ENCODE results near the gene RBM4.

The RBM4 gene

DNA sequence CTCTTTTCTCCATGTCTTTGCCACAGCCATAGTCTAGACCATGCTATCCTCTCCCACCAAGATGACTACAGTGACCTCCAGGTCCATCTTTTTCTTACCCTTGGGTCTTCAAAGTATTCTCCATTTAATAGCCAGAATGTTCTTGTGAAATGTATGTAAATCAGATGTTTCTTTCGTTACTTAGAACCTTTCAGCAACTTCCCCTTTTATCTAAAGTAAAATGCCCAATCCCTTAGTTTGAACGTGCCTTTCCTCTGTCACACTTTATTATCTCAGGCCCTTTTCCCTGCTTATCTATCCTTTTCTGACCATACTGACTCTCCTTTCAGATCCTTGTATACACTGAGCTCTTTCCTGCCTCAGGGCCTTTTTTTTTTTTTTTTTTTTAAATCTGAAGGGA lies 21.3 kb downstream of the RBM4 start:
- no peak for DNase-seq

DNA sequence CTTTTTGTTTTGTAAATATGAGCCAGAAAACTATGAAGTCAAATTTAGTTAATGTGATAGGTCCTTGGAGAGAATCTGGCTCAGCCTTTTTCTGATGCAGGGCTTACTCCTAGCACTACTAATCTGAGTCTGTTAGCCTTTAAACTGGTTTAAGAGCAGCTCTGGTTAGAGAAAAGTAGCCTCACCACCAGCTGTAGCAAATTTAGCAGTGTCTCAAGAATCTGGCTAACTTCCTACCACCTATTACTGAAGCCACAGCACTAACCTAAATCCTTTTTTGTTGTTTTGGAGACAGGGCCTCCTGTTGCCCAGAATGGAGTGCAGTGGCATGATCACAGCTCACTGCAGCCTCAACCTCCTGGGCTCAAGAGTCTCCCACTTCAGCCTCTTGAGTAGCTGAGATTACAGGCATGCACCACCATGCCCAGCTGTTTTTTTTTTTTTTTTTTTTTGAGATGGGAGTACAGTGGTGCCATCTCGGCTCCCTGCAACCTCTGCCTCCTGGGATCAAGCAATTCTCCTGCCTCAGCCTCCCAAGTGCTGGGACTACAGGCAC lies 25.3 kb downstream of the RBM4 start:
- DNase-seq, result no peak

GRCh38 chr11:66665369-66665768 lies 26.9 kb downstream of the RBM4 start:
- DNase-seq, result no peak

DNA sequence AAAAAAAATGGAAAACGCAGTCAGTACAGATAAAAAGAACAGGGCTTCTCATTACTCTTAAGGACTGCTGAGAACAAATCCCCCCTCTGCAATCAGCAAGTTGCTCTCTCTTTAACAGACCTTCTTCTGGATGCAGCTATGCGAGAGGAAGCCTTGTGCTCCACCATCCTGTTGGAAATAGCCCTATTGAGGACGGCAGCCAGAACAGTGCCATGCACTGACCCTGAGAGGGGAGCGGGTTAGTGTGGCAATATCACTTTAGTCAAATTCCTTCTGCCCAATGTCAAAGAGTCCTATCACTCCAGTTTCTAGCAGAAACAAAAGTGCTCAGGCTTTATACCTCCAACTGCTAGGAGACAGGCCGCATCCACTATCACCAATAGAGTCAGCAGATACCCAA lies 32.3 kb downstream of the RBM4 start:
- no peak for DNase-seq

- DNase-seq, result no peak
Observed at GRCh38 chr11:66674964-66675602, 36.6 kb downstream of the RBM4 start.

GRCh38 chr11:66676282-66676919 lies 37.9 kb downstream of the RBM4 start:
- no peak for DNase-seq

DNA sequence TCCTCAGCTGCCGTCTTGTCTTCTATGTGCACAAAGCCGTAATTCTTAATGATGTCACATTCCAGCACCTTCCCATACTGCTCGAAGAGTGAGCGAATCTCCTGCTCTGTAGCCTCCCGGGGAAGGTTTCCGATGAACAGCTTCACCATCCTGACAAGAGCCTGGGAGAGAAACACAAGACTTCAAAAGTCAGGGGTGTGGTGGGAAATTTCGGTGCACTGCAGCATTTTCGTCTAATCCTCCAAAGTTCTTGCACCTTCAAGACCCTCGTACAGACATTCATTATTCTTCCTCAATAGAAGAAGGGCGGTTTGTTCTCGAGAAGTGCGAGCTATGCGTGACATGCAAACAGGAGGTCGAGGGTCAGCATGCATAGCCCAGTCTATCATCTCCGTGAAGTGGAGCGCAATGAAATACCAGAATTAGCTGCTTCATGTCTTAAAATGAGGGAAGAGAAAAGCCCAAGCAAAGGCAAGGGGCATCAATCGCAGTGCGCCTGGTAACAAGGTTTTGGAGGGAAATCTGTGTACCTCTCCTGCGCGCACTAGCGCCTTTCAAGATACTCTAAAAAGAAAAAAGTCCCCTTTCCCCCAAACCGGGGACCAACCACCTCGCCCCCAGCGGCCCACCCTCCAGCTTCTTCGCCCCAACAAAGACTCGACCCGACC lies 38.6 kb downstream of the RBM4 start:
- no peak for DNase-seq

DNA sequence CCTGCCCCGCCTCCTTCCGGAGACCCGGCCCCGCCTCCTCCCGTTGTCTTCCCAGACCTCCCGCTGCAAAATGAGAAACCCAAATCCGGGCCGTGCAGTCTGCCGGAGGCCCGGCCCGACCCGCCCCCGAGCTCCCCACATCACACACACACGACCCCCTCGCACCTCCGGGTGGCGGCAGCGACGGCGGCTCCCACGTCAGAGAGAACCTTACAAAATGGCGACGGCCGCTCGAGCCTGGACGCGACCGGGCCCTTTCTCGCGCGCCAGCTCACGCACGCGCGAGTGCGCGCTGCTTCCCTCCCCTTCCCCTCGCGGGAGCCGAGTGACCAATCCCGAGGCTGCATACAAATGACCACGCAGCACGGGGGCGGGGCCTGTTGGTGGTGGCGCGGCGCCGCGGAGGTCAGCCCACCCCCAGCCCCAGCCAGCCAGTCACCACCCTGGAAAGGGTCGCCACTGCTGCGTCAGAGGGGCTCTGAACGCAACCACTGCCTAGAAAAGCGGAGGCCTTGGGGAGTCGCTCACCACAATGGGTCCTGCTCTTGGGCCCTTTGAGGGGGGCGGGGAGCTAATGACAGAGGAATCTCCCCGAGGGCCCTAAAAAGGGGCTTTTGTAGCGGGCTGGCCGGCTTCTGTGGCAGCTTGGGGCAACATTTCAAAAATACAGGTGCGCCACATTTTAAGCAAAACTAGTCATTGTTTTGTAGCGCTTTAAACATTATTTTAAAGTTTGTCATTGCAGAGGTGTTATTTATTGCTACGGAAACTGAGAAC lies 39.3 kb downstream of the RBM4 start, which contains the start of gene RBM4B:
RBM4B (minus strand) TSS at position 289 of the 777 bp plus-strand sequence. CDS start 808 bp downstream, outside the sequence.
- peak; percentile 95 for DNase-seq

DNA sequence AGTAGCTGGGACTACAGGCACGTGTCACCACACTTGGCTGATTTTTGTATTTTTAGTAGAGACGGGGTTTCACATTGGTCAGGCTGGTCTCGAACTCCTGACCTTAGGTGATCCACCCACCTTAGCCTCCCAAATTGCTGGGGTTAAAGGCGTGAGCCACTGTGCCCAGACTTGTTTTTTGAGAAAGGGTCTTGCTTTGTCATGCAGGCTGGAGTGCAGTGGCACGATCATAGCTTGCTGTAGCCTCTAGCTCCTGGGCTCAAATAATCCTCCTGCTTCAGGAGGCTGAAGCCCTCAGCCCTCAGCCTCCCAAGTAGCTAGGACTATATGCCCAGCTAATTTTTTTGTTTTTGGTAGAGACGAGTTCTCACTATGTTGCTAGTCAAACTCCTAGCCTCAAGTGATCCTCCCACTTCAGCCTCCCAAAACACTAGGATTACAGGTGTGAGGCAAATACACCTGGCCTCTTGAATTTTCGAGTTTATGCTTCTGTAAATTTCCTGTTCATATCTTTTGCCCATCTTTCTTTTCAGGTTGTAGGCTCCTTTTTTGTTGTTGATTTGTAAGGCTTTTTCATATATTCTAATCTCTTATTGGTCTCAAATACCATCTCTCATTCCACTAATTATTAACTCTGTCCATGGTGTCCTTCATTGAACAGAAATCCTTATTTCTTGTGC lies 42.6 kb downstream of the RBM4 start:
- no peak for DNase-seq

DNA sequence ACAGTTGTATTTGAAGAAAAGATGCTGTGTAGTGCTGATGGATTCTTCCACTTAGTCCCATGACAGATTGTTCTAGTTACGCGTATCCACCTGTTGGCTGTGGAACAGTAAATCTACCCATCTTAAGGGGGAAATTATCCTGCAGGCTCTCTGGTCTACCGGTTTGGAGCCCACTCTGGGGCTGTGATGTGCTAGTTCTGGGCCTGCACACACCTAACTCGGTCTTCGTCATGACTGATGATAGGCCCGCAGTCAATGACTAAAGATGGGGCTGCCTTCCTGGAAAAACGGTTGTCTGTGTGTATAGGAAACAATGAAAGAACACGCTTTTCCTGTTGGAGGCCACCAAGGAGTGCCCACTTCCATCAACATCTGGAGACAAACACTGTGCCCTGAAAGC lies 45.4 kb downstream of the RBM4 start:
- DNase-seq, result no peak

GRCh38 chr11:66684635-66685034 lies 46.1 kb downstream of the RBM4 start:
- DNase-seq, result no peak

GRCh38 chr11:66685276-66686099 lies 47.0 kb downstream of the RBM4 start:
- no peak for DNase-seq

DNA sequence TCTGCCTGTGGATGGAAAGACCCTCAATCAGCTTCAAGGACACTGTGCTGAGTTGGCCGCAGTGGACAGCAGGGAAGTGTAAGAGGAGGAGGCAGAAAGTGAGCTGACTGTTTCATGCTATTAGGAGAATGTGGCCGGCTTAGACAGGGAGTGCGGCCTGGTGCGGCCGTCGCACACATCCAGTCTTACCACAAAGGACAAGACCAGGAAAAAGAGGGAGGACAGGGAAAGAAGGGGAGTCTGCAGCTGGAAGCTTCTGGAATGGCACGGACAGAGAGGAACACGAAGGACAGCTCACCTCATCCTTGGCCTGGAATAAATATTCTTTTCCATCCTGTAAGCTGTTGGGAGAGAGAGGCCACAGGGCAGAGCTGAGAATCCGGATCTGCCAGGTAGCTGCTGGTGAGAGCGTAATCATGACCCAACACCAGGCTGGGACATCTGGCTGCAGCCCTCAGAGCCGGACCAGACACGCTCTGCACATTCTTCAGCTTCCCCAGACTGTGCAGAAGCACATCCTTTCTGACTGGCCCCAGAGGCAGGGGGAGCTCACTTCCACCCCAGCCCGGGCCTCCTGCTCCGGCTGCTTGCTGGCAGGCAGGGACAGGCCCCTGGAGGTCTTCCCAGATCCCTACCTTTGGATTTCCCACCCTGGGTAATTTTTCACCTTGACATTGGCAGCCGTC lies 47.7 kb downstream of the RBM4 start:
- DNase-seq, result no peak

DNA sequence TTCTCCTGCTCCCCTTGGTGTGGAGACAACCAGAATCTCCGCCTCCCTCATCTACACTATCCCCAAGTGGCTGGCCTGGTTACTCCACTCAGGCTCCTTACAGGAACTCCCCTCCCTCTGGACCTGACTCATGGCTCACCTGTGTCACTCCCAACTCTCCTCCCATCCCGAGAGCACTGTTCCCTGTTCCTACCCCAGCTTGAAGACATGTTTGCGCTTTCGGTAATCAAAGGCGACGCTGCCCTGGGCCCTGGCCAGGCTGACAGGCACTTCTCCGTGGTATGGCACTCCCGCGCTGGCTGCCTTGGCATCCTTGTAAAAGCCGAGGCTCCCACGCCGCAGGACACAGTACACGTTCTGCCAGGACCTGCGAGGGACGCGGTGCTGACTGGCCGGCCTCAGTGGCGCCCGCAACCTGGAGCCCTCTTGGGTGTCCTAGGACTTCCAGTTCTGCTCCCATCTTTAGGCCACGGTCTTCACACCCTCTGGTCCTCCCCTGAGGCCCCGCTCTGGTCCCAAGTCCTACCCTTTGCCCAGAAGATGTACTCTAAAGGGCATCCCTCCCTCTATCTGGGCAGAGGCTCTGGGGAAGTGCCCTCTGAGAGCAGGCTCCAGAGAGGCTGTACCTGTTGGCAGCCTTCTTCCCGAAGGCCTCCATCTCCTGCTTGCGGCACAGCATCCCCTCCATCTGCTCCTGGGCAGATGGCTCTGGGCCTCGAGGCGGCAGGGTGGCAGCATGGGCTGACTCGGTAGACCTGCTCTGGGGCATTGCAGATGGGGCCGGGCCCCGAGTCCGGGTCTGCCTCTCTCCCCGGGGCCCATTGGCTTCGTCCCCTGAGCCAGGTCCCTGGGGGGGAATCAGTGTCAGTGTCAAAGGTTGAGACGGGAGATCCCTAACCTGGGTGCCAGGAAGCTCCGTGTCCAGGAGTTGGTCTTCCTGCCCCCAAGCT lies 48.6 kb downstream of the RBM4 start:
- no peak for DNase-seq

DNA sequence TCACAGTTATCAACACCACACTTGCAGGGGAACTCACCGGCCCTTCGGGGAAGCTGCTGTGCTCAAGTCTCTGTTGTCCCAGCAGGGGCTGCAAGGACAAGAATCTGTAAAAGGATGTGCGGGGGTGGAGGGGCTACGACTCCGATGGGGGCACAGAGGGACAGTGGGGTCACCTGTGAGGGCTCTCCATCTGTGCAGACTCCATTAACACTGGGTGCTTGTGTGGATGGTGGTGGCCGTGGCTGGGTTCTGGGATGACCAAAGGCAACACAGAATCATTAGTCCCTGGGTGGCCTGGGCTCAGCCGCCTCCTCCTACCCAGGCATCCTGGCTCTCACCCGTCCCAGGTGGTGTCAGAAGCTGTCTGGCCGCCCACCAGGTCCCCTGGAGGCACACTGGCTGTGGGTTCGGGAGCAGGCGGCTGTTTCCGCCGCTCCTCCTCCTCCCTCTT lies 49.4 kb downstream of the RBM4 start:
- DNase-seq, result no peak

DNA sequence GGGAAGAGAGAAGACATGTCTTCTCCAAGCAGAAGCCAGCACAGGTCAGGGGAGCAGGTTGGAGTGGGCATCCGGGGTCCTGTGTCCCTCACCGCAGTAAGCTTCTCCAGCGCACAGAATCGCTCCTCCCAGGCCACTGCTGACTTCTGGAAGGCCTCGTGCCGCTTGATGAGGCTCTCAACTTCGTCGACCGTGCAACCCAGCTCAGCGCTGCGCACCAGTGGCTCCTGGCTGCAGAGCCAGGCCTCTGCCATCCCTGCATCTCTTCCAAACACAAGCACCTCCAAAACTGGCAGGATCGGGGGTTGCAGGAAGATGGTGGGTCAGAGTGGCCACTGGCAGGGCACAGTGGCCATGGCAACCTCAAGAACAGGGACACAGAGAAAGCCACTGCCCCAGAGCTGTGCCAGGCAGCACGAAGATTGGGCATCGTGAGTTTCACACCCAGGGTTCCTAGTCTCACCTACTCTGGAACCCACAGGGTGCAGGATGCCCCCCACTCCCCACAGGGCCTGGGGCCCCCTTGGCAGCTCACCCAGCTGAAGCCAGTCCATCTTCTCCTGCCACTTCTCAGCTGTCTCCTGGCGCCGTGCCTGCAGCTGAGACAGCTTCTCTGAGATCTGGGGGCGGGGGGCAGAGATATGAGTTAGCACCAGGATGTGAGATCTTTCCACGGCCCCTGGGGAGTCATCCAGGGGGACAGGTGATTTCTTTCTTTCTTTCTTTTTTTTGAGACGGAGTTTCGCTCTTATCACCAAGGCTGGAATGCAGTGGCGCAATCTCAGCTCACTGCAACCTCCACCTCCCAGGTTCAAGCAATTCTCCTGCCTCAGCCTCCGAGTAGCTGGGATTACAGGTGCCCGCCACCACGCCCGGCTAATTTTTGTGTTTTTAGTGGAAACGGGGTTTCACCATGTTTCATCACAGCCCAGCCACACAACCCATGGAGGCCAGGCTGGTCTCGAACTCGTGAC lies 50.3 kb downstream of the RBM4 start:
- no peak for DNase-seq

- no peak for DNase-seq
Observed at GRCh38 chr11:66689661-66690590, 51.4 kb downstream of the RBM4 start.

All from NCI-H1930 (cell line).